Stimulated activated CD8-positive, alpha-beta memory T cell treated with anti-CD3 and anti-CD28 coated beads, Interleukin-12 subunit alpha, Interleukin-12 subunit beta, amount 100 ng/mL, for 24 hours (primary cell): Measurements from ENCODE around the gene DAPL1.
"Not testable (repeated sequence)": the region's sequence is repeated elsewhere in the genome, so short reads cannot be mapped to it uniquely, and the experiment has no call there.

Experiments used
- DNase-seq: peaks from one replicate; pipeline ENCODE4 v3.0.0-alpha.2; 2020; ENCODE audit errors: extremely low read depth

DAPL1 gene

DNA sequence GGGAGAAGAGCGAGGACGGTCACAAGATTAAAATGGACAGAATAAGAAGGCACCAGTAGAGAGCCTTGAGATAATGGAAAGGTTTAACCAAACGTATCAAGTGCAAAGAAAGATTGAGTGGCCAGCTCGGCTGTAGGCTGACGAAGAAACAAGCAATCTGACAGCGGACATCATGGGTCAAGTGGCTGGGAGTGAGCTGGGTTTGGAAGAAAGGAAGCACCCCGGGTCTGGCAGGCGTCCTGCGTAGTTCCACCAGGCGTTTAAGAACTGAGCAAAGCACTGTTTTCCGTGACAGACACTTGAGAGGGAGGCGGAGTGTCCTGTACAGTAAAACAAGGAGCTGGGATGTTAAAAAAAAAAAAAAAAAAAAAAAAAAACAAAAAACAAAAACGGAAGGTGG, 27.1 kb downstream of the DAPL1 start:
- no peak for DNase-seq

- DNase-seq: no peak
These were observed 28.5 kb downstream of the DAPL1 start for GRCh38 chr2:158823486-158824237.

DNA sequence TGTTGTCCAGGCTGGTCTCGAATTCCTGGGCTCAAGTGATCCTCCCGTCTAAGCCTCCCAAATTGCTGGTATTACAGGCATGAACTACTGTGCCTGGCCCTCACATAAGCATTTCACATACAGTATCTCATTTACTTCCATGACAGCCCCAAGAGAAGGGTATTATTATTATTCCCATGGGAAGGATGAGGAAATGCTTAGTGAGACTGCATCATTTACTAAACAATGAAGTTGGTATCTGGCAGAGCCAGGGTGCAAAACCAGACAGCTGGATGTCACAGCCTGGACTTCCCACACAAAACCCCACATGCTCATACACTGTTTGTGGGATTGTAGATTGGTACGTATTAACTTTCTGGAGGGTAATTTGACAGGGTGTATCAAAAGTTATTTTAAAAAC, 29.9 kb downstream of the DAPL1 start:
- no peak for DNase-seq

GRCh38 chr2:158826965-158827364, 31.8 kb downstream of the DAPL1 start:
- no peak for DNase-seq

GRCh38 chr2:158828378-158829164, 33.5 kb downstream of the DAPL1 start:
- DNase-seq: no peak

DNA sequence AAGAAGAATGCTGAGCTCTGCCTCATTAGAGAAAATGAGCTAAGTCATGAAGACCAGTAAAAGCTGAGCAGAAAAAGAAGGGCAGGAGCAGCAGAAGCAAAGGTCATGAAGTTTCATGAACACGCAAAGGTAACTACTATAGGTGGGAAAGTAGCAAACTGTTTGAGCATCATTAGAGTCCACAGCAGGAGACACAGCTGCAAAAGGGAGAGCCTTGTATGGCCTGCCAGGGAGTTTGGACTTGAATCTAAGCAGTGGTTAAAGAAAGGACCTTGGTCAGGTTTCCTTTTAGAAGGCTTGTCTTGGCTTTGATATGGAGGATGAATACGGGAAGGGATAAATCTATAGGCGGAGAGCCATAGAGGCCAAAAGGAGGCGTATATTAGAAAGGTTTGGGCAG, 34.0 kb downstream of the DAPL1 start:
- DNase-seq: no peak

- no peak for DNase-seq
These were observed 35.1 kb downstream of the DAPL1 start for GRCh38 chr2:158830201-158830600.

DNA sequence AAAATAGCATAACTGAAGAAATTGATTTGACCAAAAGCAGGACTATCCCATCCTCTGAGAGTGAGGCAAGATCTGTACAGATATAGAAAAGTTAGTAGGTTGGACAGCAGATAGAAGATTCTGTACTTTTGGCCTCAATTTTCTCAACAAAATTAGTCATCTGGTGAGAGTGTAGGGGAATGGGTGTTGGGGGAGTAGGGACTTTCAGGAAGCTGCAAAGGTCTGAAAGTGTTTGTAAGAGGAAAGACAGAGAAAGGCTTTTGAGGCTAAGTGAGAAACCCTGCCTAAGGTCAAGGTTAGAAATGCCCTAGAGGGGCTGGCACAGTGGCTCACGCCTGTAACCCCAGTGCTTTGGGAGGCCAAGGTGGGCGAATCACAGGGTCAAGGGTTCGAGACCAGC, 40.3 kb downstream of the DAPL1 start:
- DNase-seq: no peak

DNA sequence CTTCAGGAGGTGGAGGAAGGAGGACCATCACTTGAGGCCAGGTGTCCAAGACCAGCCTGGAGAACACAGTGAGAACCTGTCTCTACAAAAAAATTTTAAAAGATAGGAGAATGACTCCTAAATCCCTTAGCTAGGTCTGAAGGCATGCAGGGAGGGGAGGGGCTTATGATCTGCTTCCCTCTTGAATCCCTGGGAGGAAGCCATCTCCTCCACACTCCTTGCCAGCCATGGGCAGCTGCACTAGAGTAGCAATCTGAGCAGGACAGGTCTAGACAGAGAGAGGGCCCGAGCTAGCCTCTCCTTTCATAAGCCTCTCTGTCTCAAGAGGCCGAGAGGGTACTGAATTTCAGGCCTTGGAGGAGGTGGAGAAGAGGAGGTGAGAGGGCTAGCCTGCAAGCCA, 42.5 kb downstream of the DAPL1 start:
- no peak for DNase-seq

DNA sequence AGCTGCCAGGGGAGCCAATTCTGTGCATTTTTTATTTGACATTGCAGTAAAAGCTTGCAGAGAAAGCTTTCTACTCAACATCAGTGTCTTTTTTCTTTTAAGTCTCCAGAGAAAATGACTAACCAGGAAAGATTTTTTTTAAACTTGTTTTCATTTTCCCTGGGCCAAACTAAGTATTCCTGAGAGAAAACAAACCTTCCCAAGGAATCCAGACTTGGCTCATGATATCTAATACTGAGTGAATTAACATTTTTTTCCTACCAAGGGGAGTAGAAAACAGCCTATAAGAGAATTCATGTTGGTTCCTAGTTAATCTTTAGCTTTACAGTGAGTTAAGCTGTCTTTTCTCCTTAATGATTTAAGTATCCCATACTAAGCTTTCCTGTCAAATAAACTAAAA, 46.7 kb downstream of the DAPL1 start:
- DNase-seq: no peak

- no peak for DNase-seq
These were observed 50.3 kb downstream of the DAPL1 start for GRCh38 chr2:158845444-158845843.

- no peak for DNase-seq
These were observed 50.7 kb downstream of the DAPL1 start for GRCh38 chr2:158845859-158846258.

- not testable (repeated sequence) for DNase-seq
These were observed 52.4 kb downstream of the DAPL1 start for GRCh38 chr2:158847526-158847925.

- not testable (repeated sequence) for DNase-seq
These were observed 53.2 kb downstream of the DAPL1 start for GRCh38 chr2:158848031-158848970.

DNA sequence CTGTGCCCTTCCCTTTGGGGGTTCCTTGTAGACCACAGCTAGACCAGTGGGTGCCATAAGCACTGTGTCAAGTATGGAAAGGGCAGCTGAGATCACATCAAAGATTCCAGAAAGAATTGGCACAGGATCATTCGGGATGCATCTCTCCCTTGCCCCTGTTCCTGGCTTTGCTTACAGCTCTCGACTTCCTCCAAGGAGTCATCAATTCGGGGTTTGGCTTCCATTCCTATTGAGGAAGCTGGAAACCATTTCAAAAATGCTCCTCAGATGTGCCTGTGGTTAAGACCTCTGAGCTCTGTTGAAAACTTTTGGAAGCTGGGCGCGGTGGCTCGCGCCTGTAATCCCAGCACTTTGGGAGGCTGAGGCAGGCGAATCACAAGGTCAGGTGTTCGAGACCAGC, 65.1 kb downstream of the DAPL1 start:
- DNase-seq: not testable (repeated sequence)

DNA sequence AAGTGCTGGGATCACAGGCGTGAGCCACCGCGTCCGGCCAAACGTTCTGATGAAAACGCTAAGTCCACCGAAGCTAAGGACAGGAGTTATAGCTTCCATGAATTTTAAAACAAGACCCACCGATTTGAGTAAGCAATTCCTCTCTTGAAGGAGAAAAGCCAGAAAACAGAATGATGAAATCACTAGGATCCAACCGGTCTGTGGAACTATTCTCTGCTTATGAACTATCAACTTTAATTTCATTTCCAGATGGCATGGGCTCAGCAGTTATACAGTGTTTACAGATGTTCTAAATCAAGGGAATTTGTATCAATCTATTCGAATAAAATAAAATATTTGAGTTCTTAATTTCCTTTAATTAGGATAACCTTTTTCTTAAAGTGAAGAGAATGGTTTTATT, 66.5 kb downstream of the DAPL1 start:
- DNase-seq: not testable (repeated sequence)

GRCh38 chr2:158865469-158865868, 70.4 kb downstream of the DAPL1 start:
- DNase-seq: not testable (repeated sequence)
